Mesendoderm (in vitro differentiated cells): ENCODE data around the gene ATXN10.

Experiments
- DNase-seq: peaks from one replicate; pipeline ENCODE4 v3.0.0; 2013
- H2AK5ac ChIP-seq: 2 replicates; pipeline ENCODE4 v1.6.1; 2013; ENCODE audit warnings: low read length, inconsistent platforms
- H2BK120ac ChIP-seq: 2 replicates; pipeline ENCODE4 v1.6.1; 2013; ENCODE audit warnings: low read depth, mild to moderate bottlenecking, low read length, moderate library complexity, mixed read lengths
- H2BK15ac ChIP-seq: replicated peaks from 2 replicates; pipeline ENCODE4 v1.6.1; 2013; ENCODE audit warnings: low read depth, mild to moderate bottlenecking, moderate library complexity
- H2BK5ac ChIP-seq: 2 replicates; pipeline ENCODE4 v1.6.1; 2013; ENCODE audit warnings: low read length, inconsistent platforms
- H3K18ac ChIP-seq: 2 replicates; pipeline ENCODE4 v1.6.1; 2013; ENCODE audit warnings: mild to moderate bottlenecking, low read length, mixed read lengths
- H3K23ac ChIP-seq: one replicate; pipeline ENCODE4 v1.6.1; 2013; ENCODE audit warnings: low read length
- H3K27ac ChIP-seq: 2 replicates; pipeline ENCODE4 v1.5.1; 2013; ENCODE audit warnings: low read depth, mild to moderate bottlenecking, inconsistent platforms, low read length, moderate library complexity
- H3K27me3 ChIP-seq: 2 replicates; pipeline ENCODE4 v1.6.1; 2013; ENCODE audit warnings: low read length, control low read depth, mild to moderate bottlenecking, inconsistent platforms; ENCODE audit not compliant: insufficient read depth, poor library complexity
- H3K36me3 ChIP-seq: 2 replicates; pipeline ENCODE4 v1.6.1; 2013; ENCODE audit warnings: low read length, inconsistent platforms; ENCODE audit not compliant: control insufficient read depth, insufficient read depth
- H3K4ac ChIP-seq: one replicate; pipeline ENCODE4 v1.6.1; 2013; ENCODE audit warnings: low read depth, mild to moderate bottlenecking, low read length, moderate library complexity
- H3K4me1 ChIP-seq: 2 replicates; pipeline ENCODE4 v1.6.1; 2013; ENCODE audit warnings: low read depth, low read length, inconsistent platforms; ENCODE audit not compliant: control insufficient read depth
- H3K4me2 ChIP-seq: 2 replicates; pipeline ENCODE4 v1.6.1; 2013; ENCODE audit warnings: low read length
- H3K4me3 ChIP-seq: 2 replicates; pipeline ENCODE4 v1.5.1; 2013; ENCODE audit warnings: mild to moderate bottlenecking, low read length
- H3K56ac ChIP-seq: one replicate; pipeline ENCODE4 v1.6.1; 2013; ENCODE audit warnings: low read length
- H3K79me1 ChIP-seq: 2 replicates; pipeline ENCODE4 v1.6.1; 2013; ENCODE audit warnings: low read length, inconsistent platforms
- H3K79me2 ChIP-seq: 2 replicates; pipeline ENCODE4 v1.6.1; 2013; ENCODE audit warnings: mild to moderate bottlenecking, low read length; ENCODE audit not compliant: control insufficient read depth, insufficient read depth
- H3K9ac ChIP-seq: 2 replicates; pipeline ENCODE4 v1.6.1; 2013; ENCODE audit warnings: low read length, inconsistent platforms
- H4K5ac ChIP-seq: one replicate; pipeline ENCODE4 v1.6.1; 2013; ENCODE audit warnings: low read length
- H4K8ac ChIP-seq: one replicate; pipeline ENCODE4 v1.6.1; 2013; ENCODE audit warnings: low read depth, mild to moderate bottlenecking, control low read depth, low read length, moderate library complexity
- WGBS: extraction: QIAGEN DNeasy Blood & Tissue Kit; methylation state at CpG from one replicate; pipeline ENCODE4 v1.1.7; 2013; ENCODE audit warnings: low lambda C conversion rate, missing lambda C conversion rate; ENCODE audit not compliant: insufficient coverage; ENCODE audit errors: extremely low coverage; 5-methylcytosine and 5-hydroxymethylcytosine counted together

ATXN10 gene

DNA sequence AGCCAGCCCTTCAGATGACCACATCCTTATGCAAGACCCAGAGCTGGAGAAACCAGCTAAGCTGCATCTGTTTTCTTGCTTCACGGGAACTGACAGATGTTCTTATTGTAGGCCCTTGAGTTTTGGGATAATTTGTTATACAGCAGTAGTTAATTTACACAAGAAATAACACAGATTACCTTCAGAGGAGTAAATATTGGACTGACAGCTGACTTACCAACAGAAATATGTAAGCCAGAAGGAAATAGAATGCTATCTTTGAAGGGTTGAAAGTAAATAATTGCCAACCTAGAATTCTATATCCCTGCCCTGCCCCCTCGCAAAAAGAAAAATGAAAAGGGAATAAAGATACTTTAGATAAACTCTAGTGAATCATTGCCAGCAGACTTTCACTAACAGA, 181.2 kb downstream of the ATXN10 start:
- Histone ChIP-seq H4K8ac (no peak overlapping the region), H3K27ac (no peak overlapping the region), H2BK5ac (no peak overlapping the region), H4K5ac (no peak overlapping the region), H3K9ac (no peak overlapping the region), H3K27me3 (no peaks in the 10 kb centered on the region), H3K4ac (no peak overlapping the region), H3K4me2 (no peak overlapping the region), H3K79me1 (no peaks in the 10 kb centered on the region), H3K23ac (no peak overlapping the region), H3K79me2 (no peaks in the 10 kb centered on the region), H2BK15ac (no peak overlapping the region), H2AK5ac (no peak overlapping the region), H3K4me3 (no peak overlapping the region), H3K18ac (no peak overlapping the region), H3K56ac (no peak overlapping the region), H3K4me1 (no peaks in the 10 kb centered on the region), H3K36me3 (no peaks in the 10 kb centered on the region), H2BK120ac (no peak overlapping the region)
- DNase-seq = no peak
- WGBS = no CpG with 5 or more reads among the region's 2 CpGs

DNA sequence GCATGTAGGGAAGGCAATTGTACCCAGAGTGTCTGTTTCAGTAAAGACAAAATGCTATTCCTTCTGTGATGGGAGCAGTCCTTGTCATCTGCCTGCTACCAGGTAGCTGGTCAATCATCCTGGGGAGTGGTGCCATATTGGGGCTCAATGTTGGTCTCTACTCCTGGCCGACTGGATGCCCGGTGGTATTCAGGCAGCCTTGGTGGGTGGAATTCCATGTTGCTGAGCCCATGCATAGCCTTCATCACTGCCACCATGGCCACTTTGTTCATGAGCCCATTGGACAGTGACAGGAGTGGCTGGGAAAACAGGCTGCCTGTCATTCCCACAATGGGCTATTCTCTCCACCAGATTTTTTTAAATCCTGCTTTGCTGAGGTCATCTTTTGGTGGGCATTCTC, 184.3 kb downstream of the ATXN10 start:
- Histone ChIP-seq H3K56ac (no peak overlapping the region), H2AK5ac (no peak overlapping the region), H3K9ac (no peak overlapping the region), H2BK5ac (no peak overlapping the region), H2BK15ac (no peak overlapping the region), H4K5ac (no peak overlapping the region), H4K8ac (no peak overlapping the region), H3K4me2 (no peak overlapping the region), H3K27me3 (no peaks in the 10 kb centered on the region), H3K18ac (no peak overlapping the region), H3K23ac (no peak overlapping the region), H3K4me1 (no peaks in the 10 kb centered on the region), H3K27ac (no peak overlapping the region), H3K36me3 (no peaks in the 10 kb centered on the region), H3K79me2 (no peaks in the 10 kb centered on the region), H3K4me3 (no peak overlapping the region), H2BK120ac (no peak overlapping the region), H3K79me1 (no peaks in the 10 kb centered on the region), H3K4ac (no peak overlapping the region)
- DNase-seq = no peak
- WGBS = no CpG with 5 or more reads among the region's 2 CpGs

DNA sequence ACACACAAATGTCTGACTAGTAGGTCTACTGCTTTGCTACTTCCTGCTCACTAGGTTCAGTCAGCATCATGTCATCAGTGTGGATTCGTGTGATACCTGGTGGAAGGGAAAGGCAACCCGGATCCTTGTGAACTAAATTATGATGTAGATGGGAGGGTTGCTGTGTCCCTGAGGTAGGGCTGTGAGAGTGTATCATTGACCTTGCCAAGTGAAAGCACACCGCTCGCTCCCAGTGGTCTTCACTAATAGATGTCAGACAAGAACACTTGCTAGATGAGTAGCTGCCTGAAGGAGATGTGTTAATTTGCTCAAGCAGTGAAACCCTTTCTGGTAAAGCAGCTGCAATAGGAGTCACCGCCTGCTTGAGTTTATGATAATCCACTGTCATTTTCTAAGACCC, 185.9 kb downstream of the ATXN10 start:
- no peak overlapping the region for H2AK5ac ChIP-seq
- no CpG with 5 or more reads among the region's 5 CpGs for WGBS
- H4K8ac ChIP-seq = no peak overlapping the region
- DNase-seq = no peak
- H3K4ac ChIP-seq = no peak overlapping the region
- H2BK15ac ChIP-seq = no peak overlapping the region
- H4K5ac ChIP-seq = no peak overlapping the region
- no peaks in the 10 kb centered on the region for H3K4me1 ChIP-seq
- no peak overlapping the region for H3K23ac ChIP-seq
- no peak overlapping the region for H3K4me2 ChIP-seq
- no peaks in the 10 kb centered on the region for H3K79me2 ChIP-seq
- H3K79me1 ChIP-seq = no peaks in the 10 kb centered on the region
- no peak overlapping the region for H2BK120ac ChIP-seq
- no peak overlapping the region for H3K18ac ChIP-seq
- H3K36me3 ChIP-seq = no peaks in the 10 kb centered on the region
- no peak overlapping the region for H2BK5ac ChIP-seq
- H3K4me3 ChIP-seq = no peak overlapping the region
- no peak overlapping the region for H3K56ac ChIP-seq
- H3K9ac ChIP-seq = no peak overlapping the region
- H3K27ac ChIP-seq = no peak overlapping the region
- no peaks in the 10 kb centered on the region for H3K27me3 ChIP-seq

DNA sequence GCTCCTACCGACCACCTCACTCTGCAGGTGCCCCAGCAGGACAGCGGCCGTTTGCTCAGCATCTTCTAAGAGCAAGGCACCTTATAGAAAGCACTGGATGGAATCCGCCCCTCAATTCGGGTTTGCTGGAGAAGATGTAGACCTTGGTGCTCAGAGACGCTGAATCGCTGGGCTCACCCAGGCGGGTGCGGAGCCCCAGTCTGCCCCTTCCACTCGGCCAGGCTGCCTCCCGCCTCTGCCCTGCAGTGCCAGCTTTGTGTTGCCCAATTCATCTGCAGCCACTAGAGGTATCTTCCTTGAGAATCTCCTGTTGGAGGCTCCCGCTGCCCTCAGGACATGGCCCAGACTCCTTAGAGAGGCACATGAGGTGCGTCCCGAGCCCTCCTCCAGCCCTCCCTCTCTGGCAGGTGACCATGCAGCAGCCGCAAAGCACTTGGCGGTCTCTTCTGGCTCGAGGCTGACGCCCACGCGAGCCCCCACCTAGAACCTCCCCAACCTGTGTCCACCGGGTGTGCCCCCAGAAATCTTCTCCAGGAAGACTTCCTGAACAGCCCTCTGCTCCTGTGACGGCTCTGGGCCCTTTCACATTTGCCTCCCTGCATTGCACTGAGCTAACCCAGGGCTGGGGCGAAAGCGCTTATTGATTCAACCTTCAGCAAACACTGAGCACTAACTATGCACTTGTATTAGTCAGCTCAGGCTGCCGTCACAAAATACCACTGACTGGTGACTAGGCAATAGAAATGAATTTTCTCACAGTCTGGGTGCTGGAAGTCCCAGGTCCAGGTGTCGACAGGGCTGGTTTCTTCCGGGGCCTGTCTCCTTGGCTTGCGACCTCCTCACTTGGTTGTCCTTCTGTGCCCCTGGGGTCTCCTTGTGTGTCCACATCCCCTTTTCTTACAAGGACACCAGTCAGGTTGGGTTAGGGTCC, 187.9 kb downstream of the ATXN10 start:
- H3K4me3 ChIP-seq = no peak overlapping the region
- no peaks in the 10 kb centered on the region for H3K79me2 ChIP-seq
- no peak overlapping the region for H2BK120ac ChIP-seq
- H3K36me3 ChIP-seq = no peaks in the 10 kb centered on the region
- no peak overlapping the region for H3K4me2 ChIP-seq
- H3K23ac ChIP-seq = no peak overlapping the region
- no peaks in the 10 kb centered on the region for H3K27me3 ChIP-seq
- H3K9ac ChIP-seq = no peak overlapping the region
- no peak overlapping the region for H3K18ac ChIP-seq
- H2AK5ac ChIP-seq = no peak overlapping the region
- no peak overlapping the region for H4K5ac ChIP-seq
- H2BK5ac ChIP-seq = no peak overlapping the region
- DNase-seq = no peak
- no peaks in the 10 kb centered on the region for H3K4me1 ChIP-seq
- no peaks in the 10 kb centered on the region for H3K79me1 ChIP-seq
- H4K8ac ChIP-seq = no peak overlapping the region
- WGBS = no CpG with 5 or more reads among the region's 28 CpGs
- no peak overlapping the region for H3K56ac ChIP-seq
- no peak overlapping the region for H3K27ac ChIP-seq
- H2BK15ac ChIP-seq = no peak overlapping the region
- H3K4ac ChIP-seq = no peak overlapping the region

DNA sequence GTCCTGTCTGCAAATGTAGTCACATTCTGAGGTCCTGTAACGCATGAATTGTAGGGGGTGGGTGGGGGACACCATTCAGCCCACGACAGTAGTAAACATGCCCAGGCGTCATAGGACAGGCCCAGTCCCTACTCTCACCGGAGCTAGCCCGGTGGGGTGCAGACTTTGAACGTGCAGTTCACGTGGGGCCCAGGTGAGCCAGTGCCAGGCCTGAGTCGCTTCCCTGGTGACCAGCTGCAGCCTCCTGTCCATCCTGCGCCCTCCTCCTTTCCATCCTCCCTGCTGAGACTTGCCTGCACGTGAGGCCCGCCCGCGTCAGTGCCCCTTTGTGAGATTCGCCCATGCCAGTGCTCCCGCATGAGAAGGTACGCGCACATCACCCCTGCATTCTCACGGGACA, 188.6 kb downstream of the ATXN10 start:
- Histone ChIP-seq H3K4ac (no peak overlapping the region), H3K79me2 (no peaks in the 10 kb centered on the region), H3K4me3 (no peak overlapping the region), H3K27ac (no peak overlapping the region), H2BK120ac (no peak overlapping the region), H3K18ac (no peak overlapping the region), H3K27me3 (no peaks in the 10 kb centered on the region), H2BK5ac (no peak overlapping the region), H4K5ac (no peak overlapping the region), H3K4me2 (no peak overlapping the region), H2AK5ac (no peak overlapping the region), H3K4me1 (no peaks in the 10 kb centered on the region), H3K9ac (no peak overlapping the region), H3K79me1 (no peaks in the 10 kb centered on the region), H3K23ac (no peak overlapping the region), H3K36me3 (no peaks in the 10 kb centered on the region), H2BK15ac (no peak overlapping the region), H4K8ac (no peak overlapping the region), H3K56ac (no peak overlapping the region)
- no peak for DNase-seq
- no CpG with 5 or more reads among the region's 18 CpGs for WGBS

DNA sequence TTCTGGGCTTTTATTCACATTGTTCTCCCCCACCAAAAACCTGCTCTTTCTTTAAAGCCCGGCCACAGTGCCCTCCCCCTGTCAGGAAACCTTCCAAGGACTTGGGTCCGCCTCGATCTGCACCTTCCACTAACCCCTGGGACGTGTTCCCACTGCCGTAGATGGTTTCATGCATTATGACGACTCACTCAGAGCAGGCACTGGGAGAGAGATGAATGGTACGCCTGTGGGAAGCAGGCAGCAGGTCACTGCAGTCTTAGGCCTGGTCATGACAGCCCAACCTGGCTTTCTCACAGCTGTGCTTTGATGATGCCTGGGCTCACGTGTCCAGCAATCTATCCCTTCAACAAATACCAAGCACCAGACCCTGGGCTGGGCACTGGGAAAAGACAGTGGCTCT, 189.6 kb downstream of the ATXN10 start:
- Histone ChIP-seq H3K79me2 (no peaks in the 10 kb centered on the region), H3K18ac (no peak overlapping the region), H3K4ac (no peak overlapping the region), H2BK15ac (no peak overlapping the region), H3K56ac (no peak overlapping the region), H3K9ac (no peak overlapping the region), H4K8ac (no peak overlapping the region), H3K4me2 (no peak overlapping the region), H2BK120ac (no peak overlapping the region), H2BK5ac (no peak overlapping the region), H3K4me1 (no peaks in the 10 kb centered on the region), H4K5ac (no peak overlapping the region), H3K27ac (no peak overlapping the region), H3K4me3 (no peak overlapping the region), H3K23ac (no peak overlapping the region), H3K36me3 (no peaks in the 10 kb centered on the region), H2AK5ac (no peak overlapping the region), H3K79me1 (no peaks in the 10 kb centered on the region), H3K27me3 (peaks cover 3% of the 10 kb centered on the region)
- WGBS = no CpG with 5 or more reads among the region's 8 CpGs
- no peak for DNase-seq
